ENCODE results near the gene HOXC12.

GRCh38 chr12:53988541-53989226, 34.0 kb downstream of the HOXC12 start:
- no peak for TF ChIP-seq CTCF (conservative IDR thresholded peaks at IDR 0.05; ENCODE audit: low read length)
- TF ChIP-seq EZH2phosphoT487 (IDR thresholded peaks at IDR 0.05; ENCODE audit: borderline replicate concordance, low read depth, low read length), result no peak

All from OCI-LY7 (cell line).